Measurements from ENCODE around the gene RALY.

The RALY gene

DNA sequence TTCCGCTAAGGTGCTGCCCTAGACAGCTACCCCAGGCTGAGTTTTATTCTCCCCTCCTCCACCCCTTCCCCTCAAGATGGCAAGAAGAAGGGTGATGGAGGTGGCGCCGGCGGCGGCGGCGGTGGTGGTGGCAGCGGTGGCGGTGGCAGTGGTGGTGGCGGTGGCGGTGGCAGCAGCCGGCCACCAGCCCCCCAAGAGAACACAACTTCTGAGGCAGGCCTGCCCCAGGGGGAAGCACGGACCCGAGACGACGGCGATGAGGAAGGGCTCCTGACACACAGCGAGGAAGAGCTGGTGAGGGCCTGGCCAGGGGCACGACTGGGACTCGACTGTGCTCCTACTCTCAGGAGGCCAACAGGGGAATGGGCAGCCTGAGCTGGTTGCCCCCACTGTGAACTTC, 83.2 kb downstream of the RALY start:
- no peak for DNase-seq (ENCODE audit: low read depth in 2 of 2)

DNA sequence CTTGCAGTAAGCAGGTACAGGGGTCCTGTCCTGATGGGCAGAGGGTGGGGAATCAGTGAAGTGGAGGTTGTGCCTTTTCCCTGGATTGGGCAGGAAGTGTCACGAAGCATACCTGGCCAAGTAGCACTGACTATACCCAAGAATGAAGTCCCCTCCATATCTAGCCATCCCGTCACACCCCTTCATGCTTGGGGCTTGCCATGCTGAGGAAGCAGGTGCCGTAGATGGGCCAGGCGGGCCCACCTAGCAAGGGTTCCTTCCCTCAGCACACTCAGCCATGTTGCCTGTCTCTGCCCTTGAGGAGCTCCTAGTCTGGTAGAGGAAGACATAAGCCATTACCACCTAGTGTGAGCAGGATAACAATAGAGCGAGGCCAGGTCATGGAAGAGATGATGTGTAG, 84.8 kb downstream of the RALY start:
- no peak for DNase-seq (ENCODE audit: low read depth in 2 of 2)

DNA sequence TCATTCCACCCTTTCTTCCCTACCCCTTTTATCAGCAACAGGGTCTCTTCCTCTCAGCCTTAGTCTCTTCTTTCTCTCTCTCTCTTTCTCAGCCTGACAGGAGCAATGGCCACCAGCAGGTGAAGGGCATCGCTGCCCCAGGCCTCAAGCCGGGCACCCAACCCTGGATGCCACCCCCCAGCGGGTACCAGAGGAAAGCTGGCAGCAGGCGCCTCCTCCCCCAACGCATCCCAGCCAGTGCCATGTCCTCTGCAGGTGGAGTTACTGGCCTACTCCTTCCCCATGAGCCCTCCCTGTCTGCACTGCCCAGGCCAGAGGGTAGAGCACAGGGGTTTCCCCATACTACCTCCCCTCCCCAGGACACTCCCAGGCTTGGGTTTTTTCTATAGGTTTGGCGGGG, 86.1 kb downstream of the RALY start:
- no peak for DNase-seq (ENCODE audit: low read depth in 2 of 2)

DNA sequence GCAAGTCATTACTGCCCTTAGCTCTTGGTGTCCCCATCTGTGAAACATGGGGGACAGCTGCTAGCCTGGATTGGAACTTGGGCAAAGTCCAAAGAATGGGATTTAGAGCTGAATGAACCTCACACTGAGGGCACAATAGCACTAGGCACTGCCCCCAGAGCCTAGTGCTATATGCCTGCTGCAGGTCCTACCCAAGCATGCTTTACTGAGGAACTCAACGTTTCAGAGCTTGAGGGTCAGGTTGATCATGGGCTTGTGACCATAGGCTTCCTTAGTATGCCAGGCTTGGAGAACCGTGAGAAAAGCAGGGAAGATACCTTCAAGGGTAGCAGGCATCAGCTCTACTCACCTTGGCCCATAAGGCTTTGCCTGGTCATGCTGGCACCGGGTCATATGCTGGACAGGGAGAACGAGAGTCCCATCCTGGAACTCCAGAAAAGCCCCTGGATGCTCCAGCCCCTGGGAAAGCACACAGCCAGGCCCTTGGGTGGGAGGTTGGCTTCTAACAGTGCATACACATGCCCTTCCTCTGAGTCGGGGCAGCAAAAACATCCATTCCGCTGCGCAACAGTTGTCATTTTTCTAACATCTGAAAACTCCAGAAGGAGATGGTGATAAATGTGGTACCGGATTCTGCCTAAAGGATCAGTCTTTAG, 88.6 kb downstream of the RALY start:
- DNase-seq (ENCODE audit: low read depth in 2 of 2) = no peak

GRCh38 chr20:34083137-34083536, 89.4 kb downstream of the RALY start:
- no peak for DNase-seq (ENCODE audit: low read depth in 2 of 2)

DNA sequence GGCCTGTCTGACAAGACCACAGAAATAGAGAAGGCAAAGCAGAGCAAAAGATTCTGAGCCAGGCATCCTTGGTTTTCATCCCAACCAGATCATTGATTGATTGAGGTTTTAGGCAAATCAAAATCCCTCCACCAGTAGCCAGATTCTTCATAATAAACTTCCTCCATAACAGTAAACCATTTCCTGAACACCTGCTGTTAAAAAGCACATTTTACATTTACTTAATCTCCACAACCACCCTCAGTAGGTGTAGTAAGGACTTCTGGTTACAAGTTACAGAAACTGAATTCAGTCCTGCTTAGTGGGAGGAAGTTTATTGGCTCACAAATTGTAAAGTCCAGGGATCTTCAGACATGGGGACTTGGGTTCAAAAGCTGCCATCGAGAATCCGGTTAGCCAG, 90.1 kb downstream of the RALY start:
- no peak for DNase-seq (ENCODE audit: low read depth in 2 of 2)

GRCh38 chr20:34084227-34084923, 90.7 kb downstream of the RALY start:
- DNase-seq (ENCODE audit: low read depth in 2 of 2) = no peak

DNA sequence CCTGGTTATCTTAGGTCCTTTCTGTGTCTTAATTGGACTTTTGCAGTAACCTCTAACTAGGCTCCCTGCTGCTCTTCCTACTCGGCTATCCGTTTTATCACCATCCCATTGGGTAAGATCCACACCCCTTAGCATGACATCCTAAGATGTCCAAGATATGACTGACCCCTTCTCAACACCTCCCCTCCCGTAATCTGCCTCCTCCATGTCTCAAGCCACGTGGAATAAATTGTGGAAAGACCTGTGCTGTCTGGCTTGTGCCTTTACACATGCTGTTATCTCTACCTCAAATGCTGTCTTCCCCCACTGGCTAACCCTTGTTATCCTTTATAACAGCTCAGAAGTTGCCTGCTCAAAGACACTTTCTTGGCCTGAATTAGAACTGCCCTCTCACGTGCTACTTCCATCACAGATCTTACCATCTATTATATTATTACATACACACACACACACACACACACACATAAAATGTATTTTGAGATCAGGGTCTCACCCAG, 91.9 kb downstream of the RALY start:
- DNase-seq (ENCODE audit: low read depth in 2 of 2) = no peak

DNA sequence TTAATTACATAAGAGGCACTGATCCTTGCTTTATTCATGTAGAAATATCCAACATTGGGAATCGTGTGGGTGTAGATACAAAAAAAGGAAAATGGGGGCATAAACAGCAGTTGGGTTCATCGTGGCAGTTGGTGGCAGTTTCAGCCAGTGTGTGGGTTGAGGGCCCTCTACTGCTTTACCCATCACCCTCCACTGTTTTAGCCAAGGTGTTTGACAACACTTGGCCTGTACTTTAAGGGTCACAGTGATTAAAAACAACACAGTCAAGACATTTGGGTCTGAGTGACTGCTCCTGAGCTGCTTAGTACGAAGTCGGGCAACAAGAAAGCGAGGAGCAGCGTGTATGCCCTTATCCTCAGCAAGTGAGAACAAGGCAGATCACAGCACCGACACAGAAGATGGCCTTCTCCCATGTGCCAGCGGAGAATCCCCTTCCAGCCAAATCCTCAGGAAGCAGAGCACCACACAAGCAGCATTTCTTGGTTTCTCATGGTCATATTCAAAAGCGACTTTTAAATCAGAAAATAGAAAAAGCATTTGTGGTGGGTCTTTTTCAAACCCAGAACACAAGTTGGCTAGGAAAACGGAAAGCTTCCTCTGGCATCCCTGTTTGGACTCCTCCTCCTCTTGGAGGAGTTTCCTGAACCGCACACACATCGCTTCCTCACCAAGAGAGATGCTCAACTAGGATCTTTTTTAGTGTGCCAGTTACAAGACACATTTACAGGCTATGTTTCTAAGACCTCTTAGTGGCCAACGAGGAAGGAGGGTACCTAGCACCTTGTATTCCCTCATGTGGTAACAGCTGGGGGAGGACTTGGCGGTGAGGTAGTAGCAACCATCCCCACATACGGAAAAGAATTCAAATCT, 94.8 kb downstream of the RALY start:
- no peak for DNase-seq (ENCODE audit: low read depth in 2 of 2)

- DNase-seq (ENCODE audit: low read depth in 2 of 2) = no peak
These were observed 95.4 kb downstream of the RALY start for GRCh38 chr20:34089175-34089479.

DNA sequence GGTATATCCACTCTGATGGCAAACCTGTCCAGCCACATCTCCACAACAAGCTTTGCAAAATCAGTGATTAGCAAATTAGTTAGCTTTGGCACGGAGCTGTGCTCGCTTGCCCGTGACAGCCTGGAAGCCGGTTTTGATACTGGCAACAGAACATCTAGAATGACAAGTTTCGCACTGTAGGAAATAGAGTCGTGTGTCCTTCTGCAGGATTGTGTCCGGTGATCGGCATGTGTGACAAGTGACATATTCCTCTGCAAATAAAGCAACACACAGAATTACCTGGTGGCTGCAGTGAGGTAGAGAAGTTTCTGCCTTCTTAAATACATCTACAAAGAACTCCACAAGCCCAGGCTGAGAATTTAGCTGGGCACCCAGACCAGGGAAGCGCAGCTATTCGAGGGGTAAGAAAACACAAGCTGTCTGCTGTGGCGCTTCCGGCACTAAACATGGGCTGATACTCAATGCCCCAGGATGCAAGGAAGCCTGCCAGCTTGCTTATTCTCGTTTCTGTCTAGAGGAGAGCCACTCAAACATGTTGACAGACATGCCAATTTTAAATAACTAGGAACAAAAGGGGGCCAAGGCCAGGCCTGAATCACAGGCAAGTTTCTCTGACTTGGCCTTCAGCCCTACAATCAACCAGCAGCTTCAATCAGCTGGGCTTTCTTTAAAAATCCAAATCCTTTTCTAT, 96.1 kb downstream of the RALY start:
- DNase-seq (ENCODE audit: low read depth in 2 of 2) = no peak

- DNase-seq (ENCODE audit: low read depth in 2 of 2) = no peak
These were observed 96.9 kb downstream of the RALY start for GRCh38 chr20:34090645-34091044.

GRCh38 chr20:34091637-34092200, 98.0 kb downstream of the RALY start:
- DNase-seq (ENCODE audit: low read depth in 2 of 2) = no peak

DNA sequence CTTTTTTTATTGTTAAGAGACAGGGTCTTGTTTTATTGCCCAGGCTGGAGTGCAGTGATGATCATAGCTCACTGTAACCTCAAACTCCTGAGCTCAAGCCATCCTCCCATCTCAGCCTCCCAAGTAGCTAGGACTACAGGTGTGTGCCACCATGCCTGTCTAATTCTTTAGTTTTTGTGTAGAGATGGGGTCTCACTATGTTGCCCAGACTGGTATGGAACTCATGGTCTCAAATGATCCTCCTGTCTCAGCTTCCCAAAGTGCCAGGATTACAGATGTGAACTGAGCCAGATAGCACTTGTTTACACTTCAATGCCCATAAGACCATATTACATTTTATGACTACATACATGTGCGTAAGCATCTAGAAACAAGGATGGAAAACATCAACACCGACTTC, 100.2 kb downstream of the RALY start:
- no peak for DNase-seq (ENCODE audit: low read depth in 2 of 2)

- no peak for DNase-seq (ENCODE audit: low read depth in 2 of 2)
These were observed 102.1 kb downstream of the RALY start for GRCh38 chr20:34095825-34096224.

- DNase-seq (ENCODE audit: low read depth in 2 of 2) = no peak
These were observed 103.2 kb downstream of the RALY start for GRCh38 chr20:34096699-34097444.

GRCh38 chr20:34098570-34098969, 104.9 kb downstream of the RALY start:
- DNase-seq (ENCODE audit: low read depth in 2 of 2) = no peak

DNA sequence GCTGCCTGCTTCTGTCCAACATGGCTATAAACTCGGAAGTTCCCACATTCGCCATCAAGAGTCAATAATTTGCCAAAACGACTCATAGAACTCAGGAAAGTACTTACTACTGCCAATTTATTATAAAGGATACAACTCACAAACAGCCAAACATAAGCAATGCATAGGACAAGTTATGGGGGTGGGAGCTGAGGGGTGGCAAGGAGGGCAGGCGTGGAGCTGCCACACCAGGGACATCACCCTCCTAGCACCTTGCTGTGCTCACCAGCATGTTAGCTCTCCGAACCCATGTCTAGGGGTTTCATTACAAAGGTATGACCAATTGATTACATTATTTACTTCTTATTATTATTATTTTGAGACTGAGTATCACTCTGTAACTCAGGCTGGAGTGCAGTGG, 106.0 kb downstream of the RALY start:
- no peak for DNase-seq (ENCODE audit: low read depth in 2 of 2)

DNA sequence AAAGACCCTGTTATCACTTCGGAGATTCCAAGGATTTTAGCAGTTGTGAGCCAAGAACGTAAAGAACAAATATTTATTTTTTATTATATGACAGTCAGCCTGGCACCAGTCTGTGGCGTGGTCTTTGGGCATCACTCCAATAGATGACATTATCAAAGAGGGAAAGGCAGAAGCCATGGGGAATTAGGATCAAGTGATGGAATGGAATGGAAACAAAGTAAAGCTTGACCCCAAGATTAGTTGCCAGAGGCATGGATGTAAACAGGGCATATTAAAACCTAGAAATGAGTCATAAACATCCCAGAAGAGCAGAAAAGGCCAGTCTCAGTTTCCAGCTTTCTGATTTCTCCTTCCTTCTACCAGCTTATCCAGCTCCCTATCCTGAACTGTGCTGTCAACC, 106.9 kb downstream of the RALY start:
- no peak for DNase-seq (ENCODE audit: low read depth in 2 of 2)

DNA sequence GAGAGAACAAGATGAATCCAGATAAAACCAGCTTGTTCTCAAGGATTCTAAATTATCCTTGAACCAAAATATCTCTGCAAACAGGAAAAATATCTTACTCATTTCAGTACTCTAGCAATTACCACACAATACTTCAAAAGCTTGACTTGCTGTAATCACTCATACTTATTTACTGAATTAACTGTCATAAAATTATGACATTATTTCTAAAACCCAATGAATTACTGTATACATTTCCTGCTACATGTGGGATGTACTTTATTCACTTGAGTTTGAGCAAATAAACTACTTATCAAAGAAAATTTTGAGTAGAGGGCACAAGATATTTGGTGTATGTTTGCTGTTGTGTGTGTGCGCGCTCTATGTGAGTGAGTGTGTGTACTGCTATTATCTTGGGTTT, 108.6 kb downstream of the RALY start:
- no peak for DNase-seq (ENCODE audit: low read depth in 2 of 2)

DNA sequence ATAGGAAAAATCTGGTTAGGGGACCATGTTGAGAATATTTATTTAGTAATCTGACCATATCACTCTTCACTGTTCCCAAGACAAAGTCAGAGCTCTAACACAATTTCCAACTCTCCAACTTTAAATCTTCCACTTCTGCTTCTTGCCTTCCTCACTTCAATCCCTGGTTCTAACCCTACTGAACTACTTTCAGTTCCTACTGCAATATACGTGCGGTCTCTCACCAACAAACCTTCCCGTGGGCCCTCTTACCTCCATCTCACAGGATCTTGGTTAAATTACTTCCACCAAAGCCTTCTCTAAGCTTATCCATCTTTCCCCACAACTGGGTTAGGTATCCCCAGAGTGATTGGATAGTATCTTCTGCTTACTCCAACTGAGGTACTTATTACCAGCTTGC, 110.3 kb downstream of the RALY start:
- no peak for DNase-seq (ENCODE audit: low read depth in 2 of 2)
